Osteoblast (primary cell): ENCODE results near the gene GLRX2. TPM values are rescaled to one million over a fixed set of nuclear protein-coding genes. Genes with fewer than 3 reads are reported as not detected.

Experiments
- DNase-seq: peaks from one replicate; pipeline ENCODE4 v3.0.0; 2011; ENCODE audit warnings: low spot score, mixed read lengths; ENCODE audit not compliant: insufficient read length; ENCODE audit errors: missing footprints
- H2AFZ ChIP-seq: 2 replicates; pipeline ENCODE4 v1.6.0; 2011; ENCODE audit warnings: mild to moderate bottlenecking, low read length
- H3K27ac ChIP-seq: 2 replicates; pipeline ENCODE4 v1.5.1; 2011; ENCODE audit warnings: mild to moderate bottlenecking, low read depth, low read length, moderate library complexity
- H3K27me3 ChIP-seq: 2 replicates; pipeline ENCODE4 v1.6.0; 2012; ENCODE audit warnings: mild to moderate bottlenecking, control low read depth, inconsistent platforms, low read length, moderate library complexity; ENCODE audit not compliant: insufficient read depth
- H3K36me3 ChIP-seq: 2 replicates; pipeline ENCODE4 v1.5.1; 2011; ENCODE audit warnings: mild to moderate bottlenecking, low read length, control low read depth, moderate library complexity; ENCODE audit not compliant: insufficient read depth
- H3K4me1 ChIP-seq: 2 replicates; pipeline ENCODE4 v1.5.1; 2011; ENCODE audit warnings: mild to moderate bottlenecking, low read length, control low read depth, moderate library complexity; ENCODE audit not compliant: insufficient read depth
- H3K4me2 ChIP-seq: 2 replicates; pipeline ENCODE4 v1.6.0; 2011; ENCODE audit warnings: mild to moderate bottlenecking, low read length; ENCODE audit not compliant: insufficient read depth
- H3K4me3 ChIP-seq: fragments of 200-600 bp; sonication (generic); 3 replicates; pipeline ENCODE4 v1.5.1; 2012; ENCODE audit warnings: mild to moderate bottlenecking, low read length, inconsistent platforms; ENCODE audit not compliant: insufficient read depth
- H3K79me2 ChIP-seq: 2 replicates; pipeline ENCODE4 v1.6.0; 2012; ENCODE audit warnings: mild to moderate bottlenecking, low read length, control low read depth, inconsistent platforms; ENCODE audit not compliant: insufficient read depth
- H3K9me3 ChIP-seq: 2 replicates; pipeline ENCODE4 v1.5.1; 2011; ENCODE audit warnings: low read depth, low read length, control low read depth
- H4K20me1 ChIP-seq: 2 replicates; pipeline ENCODE4 v1.6.0; 2012; ENCODE audit warnings: mild to moderate bottlenecking, low read length, control low read depth; ENCODE audit not compliant: insufficient read depth
- CTCF ChIP-seq: IDR thresholded peaks from 2 replicates; pipeline ENCODE4 v1.5.1; 2011; ENCODE audit warnings: mild to moderate bottlenecking, low read depth, low read length, moderate library complexity; ENCODE audit errors: extremely low read depth
- total RNA-seq: library from RNA; depleted of rRNA; stranded (reverse); fragments of >200 nt; gene quantifications from 2 replicates; pipeline ENCODE4 v1.2.3, GENCODE V29; 2012

The GLRX2 gene
- total RNA-seq, 1 donor, result 9.4 TPM

- H4K20me1 ChIP-seq, result peaks cover 3% of the 10 kb centered on the region
- no peaks in the 10 kb centered on the region for H3K4me1 ChIP-seq
- no peak for DNase-seq
- peaks cover 36% of the 10 kb centered on the region for H3K36me3 ChIP-seq
- H3K79me2 ChIP-seq, result peaks cover 30% of the 10 kb centered on the region
- no peak overlapping the region for H3K4me3 ChIP-seq
- no peak overlapping the region for H3K27ac ChIP-seq
- no peaks in the 10 kb centered on the region for H3K27me3 ChIP-seq
- TF ChIP-seq CTCF, result no peak
- H3K9me3 ChIP-seq, result no peaks in the 10 kb centered on the region
- no peak overlapping the region for H2AFZ ChIP-seq
- no peak overlapping the region for H3K4me2 ChIP-seq
Measured at GRCh38 chr1:193142409-193142808, 37.2 kb upstream of the GLRX2 start.

GRCh38 chr1:193141804-193142203 lies 36.6 kb upstream of the GLRX2 start:
- no peak overlapping the region for H2AFZ ChIP-seq
- peaks cover 3% of the 10 kb centered on the region for H4K20me1 ChIP-seq
- H3K4me2 ChIP-seq, result no peak overlapping the region
- peaks cover 33% of the 10 kb centered on the region for H3K79me2 ChIP-seq
- H3K4me3 ChIP-seq, result no peak overlapping the region
- no peaks in the 10 kb centered on the region for H3K4me1 ChIP-seq
- H3K27ac ChIP-seq, result no peak overlapping the region
- no peaks in the 10 kb centered on the region for H3K27me3 ChIP-seq
- H3K9me3 ChIP-seq, result no peaks in the 10 kb centered on the region
- TF ChIP-seq CTCF, result no peak
- peaks cover 36% of the 10 kb centered on the region for H3K36me3 ChIP-seq
- no peak for DNase-seq

GRCh38 chr1:193140254-193140653 lies 35.0 kb upstream of the GLRX2 start:
- Histone ChIP-seq H3K79me2 (peaks cover 29% of the 10 kb centered on the region), H3K27ac (no peak overlapping the region), H3K4me3 (no peak overlapping the region), H4K20me1 (peaks cover 3% of the 10 kb centered on the region), H3K27me3 (no peaks in the 10 kb centered on the region), H3K36me3 (peaks cover 42% of the 10 kb centered on the region), H3K4me1 (no peaks in the 10 kb centered on the region), H2AFZ (no peak overlapping the region), H3K4me2 (no peak overlapping the region), H3K9me3 (no peaks in the 10 kb centered on the region)
- DNase-seq, result no peak
- no peak for TF ChIP-seq CTCF

- Histone ChIP-seq H3K4me1 (no peaks in the 10 kb centered on the region), H3K27me3 (no peaks in the 10 kb centered on the region), H3K4me3 (no peak overlapping the region), H3K9me3 (no peaks in the 10 kb centered on the region), H3K4me2 (no peak overlapping the region), H2AFZ (no peak overlapping the region), H3K27ac (no peak overlapping the region), H3K79me2 (peaks cover 66% of the 10 kb centered on the region), H3K36me3 (peaks cover 49% of the 10 kb centered on the region), H4K20me1 (peaks cover 11% of the 10 kb centered on the region)
- DNase-seq, result no peak
- TF ChIP-seq CTCF, result no peak
Measured at GRCh38 chr1:193131266-193131860, 26.1 kb upstream of the GLRX2 start.
